ENCODE results near the gene LRP5.

LRP5 gene

GRCh38 chr11:68408512-68408911, 96.1 kb downstream of the LRP5 start:
- H3K4me3 ChIP-seq (ENCODE audit: low read depth, low read length) = no peak overlapping the region
- TF ChIP-seq, protein P1, sequence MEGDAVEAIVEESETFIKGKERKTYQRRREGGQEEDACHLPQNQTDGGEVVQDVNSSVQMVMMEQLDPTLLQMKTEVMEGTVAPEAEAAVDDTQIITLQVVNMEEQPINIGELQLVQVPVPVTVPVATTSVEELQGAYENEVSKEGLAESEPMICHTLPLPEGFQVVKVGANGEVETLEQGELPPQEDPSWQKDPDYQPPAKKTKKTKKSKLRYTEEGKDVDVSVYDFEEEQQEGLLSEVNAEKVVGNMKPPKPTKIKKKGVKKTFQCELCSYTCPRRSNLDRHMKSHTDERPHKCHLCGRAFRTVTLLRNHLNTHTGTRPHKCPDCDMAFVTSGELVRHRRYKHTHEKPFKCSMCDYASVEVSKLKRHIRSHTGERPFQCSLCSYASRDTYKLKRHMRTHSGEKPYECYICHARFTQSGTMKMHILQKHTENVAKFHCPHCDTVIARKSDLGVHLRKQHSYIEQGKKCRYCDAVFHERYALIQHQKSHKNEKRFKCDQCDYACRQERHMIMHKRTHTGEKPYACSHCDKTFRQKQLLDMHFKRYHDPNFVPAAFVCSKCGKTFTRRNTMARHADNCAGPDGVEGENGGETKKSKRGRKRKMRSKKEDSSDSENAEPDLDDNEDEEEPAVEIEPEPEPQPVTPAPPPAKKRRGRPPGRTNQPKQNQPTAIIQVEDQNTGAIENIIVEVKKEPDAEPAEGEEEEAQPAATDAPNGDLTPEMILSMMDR (IDR thresholded peaks at IDR 0.05; ENCODE audit: low read depth, low read length) = no peak

DNA sequence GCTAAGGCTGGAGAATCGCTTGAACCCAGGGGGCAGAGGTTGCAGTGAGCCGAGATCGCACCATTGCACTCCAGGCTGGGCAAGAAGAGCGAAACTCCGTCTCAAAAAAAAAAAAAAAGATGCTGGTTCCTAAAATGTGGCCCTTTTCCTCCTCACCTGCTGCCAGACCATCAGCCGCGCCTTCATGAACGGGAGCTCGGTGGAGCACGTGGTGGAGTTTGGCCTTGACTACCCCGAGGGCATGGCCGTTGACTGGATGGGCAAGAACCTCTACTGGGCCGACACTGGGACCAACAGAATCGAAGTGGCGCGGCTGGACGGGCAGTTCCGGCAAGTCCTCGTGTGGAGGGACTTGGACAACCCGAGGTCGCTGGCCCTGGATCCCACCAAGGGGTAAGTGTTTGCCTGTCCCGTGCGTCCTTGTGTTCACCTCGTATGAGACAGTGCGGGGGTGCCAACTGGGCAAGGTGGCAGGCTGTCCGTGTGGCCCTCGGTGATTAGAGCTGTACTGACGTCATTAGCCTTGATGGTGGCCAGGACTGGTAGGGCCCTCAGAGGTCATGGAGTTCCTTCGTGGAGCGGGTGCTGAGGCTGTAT, 97.5 kb downstream of the LRP5 start:
- no peak overlapping the region for H3K4me3 ChIP-seq (ENCODE audit: low read depth, low read length)
- TF ChIP-seq, protein P1 (IDR thresholded peaks at IDR 0.05; ENCODE audit: low read depth, low read length) = no peak

- TF ChIP-seq, protein P1 (IDR thresholded peaks at IDR 0.05; ENCODE audit: low read depth, low read length) = no peak
- H3K4me3 ChIP-seq (ENCODE audit: low read depth, low read length) = no peak overlapping the region
These were observed 99.2 kb downstream of the LRP5 start for GRCh38 chr11:68411501-68411991.

DNA sequence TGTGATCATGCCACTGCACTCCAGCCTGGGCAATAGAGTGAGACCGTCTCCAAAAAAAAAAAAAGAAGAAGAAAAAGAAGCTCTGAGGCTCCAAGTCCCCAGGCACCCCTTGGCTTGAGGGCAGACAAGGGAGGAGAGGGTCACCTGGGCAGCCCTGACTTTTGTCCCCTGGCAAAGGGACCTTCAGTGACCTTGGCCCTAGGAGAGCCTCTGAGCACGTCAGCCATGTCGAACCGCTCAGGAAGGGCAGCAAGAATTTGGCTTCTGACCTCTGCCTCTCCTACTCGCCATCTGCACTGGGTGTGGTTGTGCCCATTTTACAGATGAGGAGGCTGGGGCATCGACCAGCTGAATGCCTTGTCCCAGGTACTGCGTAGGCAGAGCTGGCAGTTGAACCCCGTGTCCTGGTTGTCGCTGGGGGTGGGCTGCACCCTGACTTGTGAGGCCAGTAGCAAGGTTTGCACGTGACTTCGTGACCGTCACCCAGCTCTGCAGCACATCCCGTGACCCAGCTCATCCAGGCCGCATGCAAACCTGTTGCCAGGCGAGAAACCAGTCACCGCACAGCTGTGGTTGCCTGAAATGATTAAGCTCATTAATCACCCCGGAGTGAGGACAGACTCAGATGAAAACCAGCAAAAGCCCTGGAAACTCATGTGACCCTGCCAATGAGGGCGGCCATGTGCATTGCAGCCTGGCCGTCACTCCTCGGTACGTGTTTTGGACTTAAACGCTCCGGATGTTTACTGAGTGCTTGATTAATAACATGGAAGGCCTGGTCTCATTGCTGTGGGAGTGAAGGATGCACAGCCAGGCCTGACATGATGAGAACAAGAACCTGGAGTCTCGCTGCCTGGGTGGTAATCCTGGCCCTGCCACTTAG, 100.4 kb downstream of the LRP5 start:
- TF ChIP-seq, protein P1 (IDR thresholded peaks at IDR 0.05; ENCODE audit: low read depth, low read length) = no peak
- H3K4me3 ChIP-seq (ENCODE audit: low read depth, low read length) = no peak overlapping the region

GRCh38 chr11:68413591-68413999, 101.2 kb downstream of the LRP5 start:
- TF ChIP-seq, protein P1 (IDR thresholded peaks at IDR 0.05; ENCODE audit: low read depth, low read length) = no peak
- no peak overlapping the region for H3K4me3 ChIP-seq (ENCODE audit: low read depth, low read length)

GRCh38 chr11:68414496-68415221, 102.3 kb downstream of the LRP5 start:
- TF ChIP-seq, protein P1 (IDR thresholded peaks at IDR 0.05; ENCODE audit: low read depth, low read length) = no peak
- H3K4me3 ChIP-seq (ENCODE audit: low read depth, low read length) = no peak overlapping the region

Measured in WI38 (cell line).